ENCODE results near the gene RAB1B.

- no peak for TF ChIP-seq CTCF (IDR thresholded peaks at IDR 0.05 in 4 of 5, conservative IDR thresholded peaks at IDR 0.05 in 1 of 5)
- TF ChIP-seq POLR2A (IDR thresholded peaks at IDR 0.05), result no peak
Observed at GRCh38 chr11:66275396-66275795, 7.0 kb downstream of the RAB1B start.
